Naive thymus-derived CD4-positive, alpha-beta T cell (primary cell): ENCODE data around the gene PLPP4. TPM values are rescaled to one million over a fixed set of nuclear protein-coding genes. Genes with fewer than 3 reads are reported as not detected.

ENCODE experiments used
- ATAC-seq: fragments of 150-1000 bp; cut with Tn5 transposase; 2 replicates; pipeline ENCODE4 v1.10.0; 2021; ENCODE audit warnings: mild to moderate bottlenecking, moderate library complexity
- CTCF ChIA-PET: fragments of 350-600 bp; sonication (Branson Sonifier 250); formaldehyde crosslinking; loops from one replicate; lab custom pipeline; 2021; ENCODE audit warnings: antibody characterized with exemption; lab: Charles Lee
- POLR2A ChIA-PET: fragments of 350-600 bp; sonication (Branson Sonifier 250); formaldehyde crosslinking; loops from one replicate; lab custom pipeline; 2021; ENCODE audit warnings: antibody characterized with exemption, inconsistent platforms; lab: Charles Lee
- DNase-seq, 9 donors: peaks; one replicate each; pipeline versions ENCODE4 v3.0.0 to v3.0.0-alpha.2; 2020 to 2022; ENCODE audit warnings: mixed read lengths in 1 of 9
- H3K27ac ChIP-seq: one replicate; pipeline ENCODE4 v1.7.0; 2013; ENCODE audit warnings: mild to moderate bottlenecking, low read depth, low read length, moderate library complexity
- H3K27me3 ChIP-seq, 2 donors: one replicate each; pipeline ENCODE4 v1.7.0; 2013; ENCODE audit warnings: low read length in 2 of 2, mild to moderate bottlenecking in 2 of 2, moderate library complexity in 2 of 2; ENCODE audit not compliant: control insufficient read depth in 2 of 2, insufficient read depth in 2 of 2
- H3K36me3 ChIP-seq, 3 experiments: 1 replicate in 2 of 3; 2 replicates in 1 of 3; pipeline ENCODE4 v1.7.0; 2013; ENCODE audit warnings: low read length in 3 of 3, mild to moderate bottlenecking in 3 of 3, moderate library complexity in 1 of 3; ENCODE audit not compliant: insufficient read depth in 3 of 3, control insufficient read depth in 2 of 3
- H3K4me1 ChIP-seq, 2 donors: one replicate each; pipeline ENCODE4 v1.7.0; 2013; ENCODE audit warnings: low read length in 2 of 2, mild to moderate bottlenecking in 2 of 2, moderate library complexity in 1 of 2; ENCODE audit not compliant: control insufficient read depth in 2 of 2, insufficient read depth in 2 of 2
- H3K4me3 ChIP-seq: 2 replicates; pipeline ENCODE4 v1.7.0; 2013; ENCODE audit warnings: mild to moderate bottlenecking, low read length
- H3K9me3 ChIP-seq, 3 experiments: 1 replicate in 2 of 3; 2 replicates in 1 of 3; pipeline ENCODE4 v1.7.0; 2013; ENCODE audit warnings: low read length in 3 of 3; ENCODE audit not compliant: control insufficient read depth in 2 of 3
- H3K27ac Mint-ChIP-seq, 9 donors: one replicate each; pipeline ENCODE4 v1.8.0; 2020 to 2022; ENCODE audit warnings: mixed read lengths in 9 of 9, mild to moderate bottlenecking in 8 of 9, moderate library complexity in 5 of 9, inconsistent platforms in 2 of 9
- H3K27me3 Mint-ChIP-seq, 5 donors: one replicate each; pipeline ENCODE4 v1.8.0; 2021 to 2022; ENCODE audit warnings: mixed read lengths in 5 of 5, mild to moderate bottlenecking in 1 of 5
- H3K36me3 Mint-ChIP-seq, 5 donors: one replicate each; pipeline ENCODE4 v1.8.0; 2020 to 2022; ENCODE audit warnings: mixed read lengths in 5 of 5, mild to moderate bottlenecking in 3 of 5, inconsistent platforms in 1 of 5
- H3K4me1 Mint-ChIP-seq, 7 donors: one replicate each; pipeline ENCODE4 v1.8.0; 2020 to 2022; ENCODE audit warnings: mixed read lengths in 7 of 7, mild to moderate bottlenecking in 3 of 7, inconsistent platforms in 1 of 7
- H3K4me3 Mint-ChIP-seq, 10 donors: one replicate each; pipeline ENCODE4 v1.8.0; 2020 to 2022; ENCODE audit warnings: mild to moderate bottlenecking in 10 of 10, mixed read lengths in 10 of 10, moderate library complexity in 6 of 10, inconsistent platforms in 2 of 10
- H3K9me3 Mint-ChIP-seq, 11 donors: one replicate each; pipeline ENCODE4 v1.8.0; 2020 to 2022; ENCODE audit warnings: mixed read lengths in 11 of 11, mild to moderate bottlenecking in 4 of 11, inconsistent platforms in 1 of 11, moderate library complexity in 1 of 11
- intact Hi-C, 2 donors: fragments of 100-400 bp; cut with micrococcal nuclease; formaldehyde crosslinking; loops; one replicate each; pipeline ENCODE4 v1.15.1; 2023
- polyA plus RNA-seq, 2 donors: library from polyadenylated mRNA; unstranded; fragments of 300-500 nt; fragmentation: Illumina TruSeq; gene quantifications; one replicate each; pipeline ENCODE4 v1.2.3, GENCODE V29; 2021
- total RNA-seq, 6 experiments: library from RNA in 5 of 6; stranded (reverse) in 5 of 6; gene quantifications; 1 replicate in 5 of 6; 2 replicates in 1 of 6; pipeline ENCODE4 v1.2.3 and lab custom pipeline; 2021 to 2026

PLPP4 gene
- total and polyA plus RNA-seq, 7 experiments from 2014 or later = not detected

GRCh38 chr10:120606051-120606764, 149.2 kb downstream of the PLPP4 start:
- POLR2A ChIA-PET = no interaction called here
- Histone ChIP-seq H3K36me3 (no peaks in the 10 kb centered on the region), H3K9me3 (no peaks in the 10 kb centered on the region), H3K27me3 (no peaks in the 10 kb centered on the region), H3K4me3 (no peak overlapping the region), H3K27ac (no peak overlapping the region), H3K4me1 (no peaks in the 10 kb centered on the region)
- intact Hi-C loops = no loop called here
- CTCF ChIA-PET = no interaction called here
- no peak overlapping the region for H3K4me3 Mint-ChIP-seq
- DNase-seq = no peak
- H3K36me3 Mint-ChIP-seq = no peaks in the 10 kb centered on the region
- ATAC-seq = no peak
- H3K4me1 Mint-ChIP-seq = peaks cover 0 to 4% (median 0%) of the 10 kb centered on the region in 7 donors
- H3K27me3 Mint-ChIP-seq = peaks cover 0 to 8% (median 4%) of the 10 kb centered on the region in 5 donors
- H3K27ac Mint-ChIP-seq = no peak overlapping the region
- H3K9me3 Mint-ChIP-seq = peaks cover 0 to 8% (median 0%) of the 10 kb centered on the region in 11 donors

DNA sequence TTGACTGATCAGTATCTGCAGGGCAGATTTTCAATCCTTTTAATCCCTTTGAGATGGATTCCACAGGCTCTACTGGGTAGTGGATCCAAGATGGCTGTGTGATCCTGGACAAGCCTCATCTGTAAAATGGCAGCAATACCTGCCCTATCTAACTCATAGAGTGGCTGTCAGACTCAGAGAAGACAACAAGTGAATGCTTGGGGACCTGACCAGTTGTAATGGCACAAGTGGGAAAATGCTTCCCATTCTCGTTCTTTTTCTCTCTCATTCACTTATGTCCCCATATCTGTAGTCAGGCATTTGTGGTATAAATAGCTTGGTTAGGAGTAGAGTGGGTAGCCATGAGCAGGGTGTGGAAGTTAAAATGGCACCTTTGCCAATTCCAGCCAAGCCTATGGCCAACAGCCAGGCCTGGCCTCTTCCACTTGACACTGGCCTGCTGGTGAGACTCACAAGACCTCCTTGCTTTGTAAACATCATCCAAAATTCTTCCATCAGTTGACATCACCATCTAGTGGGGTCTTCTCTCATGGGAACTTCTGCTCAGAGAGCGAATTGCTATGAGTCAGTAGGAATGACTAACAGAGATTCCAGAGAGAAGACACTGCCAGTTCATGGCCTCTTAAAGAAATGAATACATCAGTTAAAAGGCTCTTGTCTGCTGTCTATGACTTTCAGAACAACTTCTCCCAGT, 150.1 kb downstream of the PLPP4 start:
- ChIA-PET CTCF (no interaction called here), POLR2A (no interaction called here)
- no peak overlapping the region for H3K4me3 ChIP-seq
- peaks cover 0 to 8% (median 0%) of the 10 kb centered on the region in 11 donors for H3K9me3 Mint-ChIP-seq
- ATAC-seq (no peak), DNase-seq (no peak)
- no peaks in the 10 kb centered on the region for H3K9me3 ChIP-seq
- H3K4me1 Mint-ChIP-seq = no peaks in the 10 kb centered on the region
- no peak overlapping the region for H3K4me3 Mint-ChIP-seq
- H3K27ac ChIP-seq = no peak overlapping the region
- intact Hi-C loops = no loop called here
- H3K27me3 Mint-ChIP-seq = peaks cover 0 to 8% (median 0%) of the 10 kb centered on the region in 5 donors
- H3K36me3 Mint-ChIP-seq = no peaks in the 10 kb centered on the region
- H3K27me3 ChIP-seq = no peaks in the 10 kb centered on the region
- no peaks in the 10 kb centered on the region for H3K36me3 ChIP-seq
- no peaks in the 10 kb centered on the region for H3K4me1 ChIP-seq
- H3K27ac Mint-ChIP-seq = no peak overlapping the region

DNA sequence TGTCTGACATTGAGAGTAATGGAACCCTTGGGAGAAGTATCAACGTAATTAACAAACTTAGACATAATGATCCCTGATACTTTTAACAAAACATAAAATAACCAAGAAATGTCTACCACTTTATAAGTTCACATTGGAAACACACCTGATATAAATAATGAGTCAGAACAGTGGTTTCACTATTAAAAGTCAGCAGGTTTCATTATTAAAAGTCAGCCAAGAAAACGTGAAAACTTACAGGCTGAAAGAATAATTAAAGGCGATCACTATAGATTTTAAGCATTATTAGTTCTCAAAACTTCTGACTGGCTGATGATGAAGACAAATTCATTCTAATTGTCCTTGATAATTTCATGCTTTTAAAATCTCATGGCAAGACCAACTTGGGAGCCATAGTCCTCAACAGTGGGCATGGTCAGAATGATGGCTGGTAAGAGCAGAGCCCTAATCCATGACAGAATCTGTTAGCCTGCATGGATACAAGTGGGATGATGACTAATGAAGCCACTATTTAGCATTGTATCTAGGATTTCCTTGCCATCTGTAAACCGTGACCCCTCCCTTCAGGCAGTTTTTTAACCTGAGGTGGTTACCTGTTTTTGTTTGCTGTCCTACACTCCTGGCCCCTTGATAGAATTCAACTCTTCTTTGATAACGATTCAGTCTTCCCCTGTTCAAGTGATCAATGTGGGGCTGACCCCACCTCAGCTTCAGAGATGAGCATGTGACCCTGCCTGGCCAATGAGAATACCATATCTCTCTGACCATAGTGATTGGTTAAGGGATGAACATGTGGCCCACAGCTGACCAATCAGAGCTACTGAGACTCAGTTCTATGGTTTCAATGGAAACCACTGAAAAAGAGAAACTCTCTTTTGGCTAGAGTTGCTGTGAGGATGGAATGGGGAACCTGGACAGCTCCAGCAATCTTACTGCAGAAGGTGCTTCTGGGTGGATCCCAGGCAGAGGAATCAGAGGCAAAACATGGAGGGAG, 151.0 kb downstream of the PLPP4 start:
- Histone ChIP-seq H3K4me1 (no peaks in the 10 kb centered on the region), H3K27me3 (no peaks in the 10 kb centered on the region), H3K4me3 (no peak overlapping the region), H3K9me3 (no peaks in the 10 kb centered on the region), H3K27ac (no peak overlapping the region), H3K36me3 (no peaks in the 10 kb centered on the region)
- H3K27ac Mint-ChIP-seq = no peak overlapping the region
- no peak overlapping the region for H3K4me3 Mint-ChIP-seq
- no peaks in the 10 kb centered on the region for H3K4me1 Mint-ChIP-seq
- H3K27me3 Mint-ChIP-seq = peaks cover 0 to 8% (median 0%) of the 10 kb centered on the region in 5 donors
- peaks cover 0 to 4% (median 0%) of the 10 kb centered on the region in 11 donors for H3K9me3 Mint-ChIP-seq
- DNase-seq (no peak), ATAC-seq (no peak)
- POLR2A ChIA-PET = no interaction called here
- intact Hi-C loops = no loop called here
- CTCF ChIA-PET = no interaction called here
- H3K36me3 Mint-ChIP-seq = no peaks in the 10 kb centered on the region

- peaks cover 0 to 4% (median 0%) of the 10 kb centered on the region in 11 donors for H3K9me3 Mint-ChIP-seq
- POLR2A ChIA-PET = no interaction called here
- H3K36me3 Mint-ChIP-seq = no peaks in the 10 kb centered on the region
- ATAC-seq (no peak), DNase-seq (no peak)
- H3K4me1 Mint-ChIP-seq = no peaks in the 10 kb centered on the region
- peaks cover 0 to 6% (median 4%) of the 10 kb centered on the region in 5 donors for H3K27me3 Mint-ChIP-seq
- no peak overlapping the region for H3K27ac Mint-ChIP-seq
- CTCF ChIA-PET = no interaction called here
- no peak overlapping the region for H3K27ac ChIP-seq
- H3K4me3 ChIP-seq = no peak overlapping the region
- no peaks in the 10 kb centered on the region for H3K36me3 ChIP-seq
- H3K9me3 ChIP-seq = no peaks in the 10 kb centered on the region
- intact Hi-C loops = no loop called here
- H3K4me3 Mint-ChIP-seq = no peak overlapping the region
- H3K27me3 ChIP-seq = no peaks in the 10 kb centered on the region
- H3K4me1 ChIP-seq = no peaks in the 10 kb centered on the region
These were observed 152.0 kb downstream of the PLPP4 start for GRCh38 chr10:120609006-120609405.

GRCh38 chr10:120610791-120611190, 153.8 kb downstream of the PLPP4 start:
- intact Hi-C loops = no loop called here
- no peak for DNase-seq
- Mint-ChIP-seq H3K4me3 (no peak overlapping the region), H3K27me3 (peaks cover 0 to 6% (median 5%) of the 10 kb centered on the region in 5 donors), H3K36me3 (no peaks in the 10 kb centered on the region), H3K27ac (no peak overlapping the region), H3K9me3 (peaks cover 0 to 7% (median 0%) of the 10 kb centered on the region in 11 donors), H3K4me1 (no peaks in the 10 kb centered on the region)
- no peaks in the 10 kb centered on the region for H3K4me1 ChIP-seq
- no peak for ATAC-seq
- POLR2A ChIA-PET = no interaction called here
- H3K9me3 ChIP-seq = peaks cover 0 to 4% (median 0%) of the 10 kb centered on the region in 3 experiments
- CTCF ChIA-PET = no interaction called here
- no peaks in the 10 kb centered on the region for H3K27me3 ChIP-seq
- H3K36me3 ChIP-seq = no peaks in the 10 kb centered on the region
- H3K4me3 ChIP-seq = no peak overlapping the region
- H3K27ac ChIP-seq = no peak overlapping the region

DNA sequence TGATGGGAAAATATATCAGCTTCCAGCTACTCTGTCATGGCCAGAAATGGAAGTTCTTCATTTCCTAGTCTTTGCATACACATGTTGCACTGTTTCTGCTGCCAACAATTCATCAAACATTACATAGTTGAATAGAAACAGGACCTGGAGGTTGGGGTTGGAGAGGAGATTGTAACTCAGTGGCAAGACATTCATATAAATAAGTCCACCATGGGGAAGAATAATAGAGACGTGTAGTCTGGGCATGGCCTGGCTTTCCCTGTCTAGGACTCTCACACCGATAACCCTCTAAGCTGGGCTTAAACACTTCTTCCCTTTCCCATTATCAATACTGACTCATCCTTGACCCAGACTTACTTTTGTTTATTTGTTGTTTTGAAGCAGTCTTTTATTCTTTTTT, 155.7 kb downstream of the PLPP4 start:
- peaks cover 0 to 5% (median 0%) of the 10 kb centered on the region in 5 donors for H3K27me3 Mint-ChIP-seq
- intact Hi-C loops = no loop called here
- H3K9me3 Mint-ChIP-seq = peaks cover 3 to 14% (median 7%) of the 10 kb centered on the region in 11 donors
- peaks cover 0 to 6% (median 4%) of the 10 kb centered on the region in 3 experiments for H3K9me3 ChIP-seq
- CTCF ChIA-PET = no interaction called here
- H3K36me3 Mint-ChIP-seq = no peaks in the 10 kb centered on the region
- H3K4me3 ChIP-seq = no peak overlapping the region
- no peak for ATAC-seq
- no peak for DNase-seq
- no peak overlapping the region for H3K27ac ChIP-seq
- H3K27ac Mint-ChIP-seq = no peak overlapping the region
- no peaks in the 10 kb centered on the region for H3K36me3 ChIP-seq
- no peaks in the 10 kb centered on the region for H3K27me3 ChIP-seq
- no peak overlapping the region for H3K4me3 Mint-ChIP-seq
- H3K4me1 ChIP-seq = no peaks in the 10 kb centered on the region
- POLR2A ChIA-PET = no interaction called here
- no peaks in the 10 kb centered on the region for H3K4me1 Mint-ChIP-seq
